SK-N-SH treated with all-trans-retinoic acid at 6 μM for 48 hours (cell line): ENCODE measurements around the gene FOXP3.
A peak's percentile ranks its signal among the peaks of the same experiment; 100 is the strongest.

ENCODE experiments used
- ATAC-seq: fragments of 200-7000 bp; cut with Tn5 transposase; 3 replicates; pipeline ENCODE4 v1.9.1; 2020; ENCODE audit warnings: mild to moderate bottlenecking, moderate library complexity
- BACH2 ChIP-seq: fragments of 250-450 bp; sonication (Bioruptor Pico); IDR thresholded peaks from 2 replicates; pipeline ENCODE4 v1.9.0; 2021; ENCODE audit warnings: mild to moderate bottlenecking, borderline replicate concordance
- CSDC2 ChIP-seq: fragments of 250-450 bp; sonication (Bioruptor Pico); IDR thresholded peaks from 2 replicates; pipeline ENCODE4 v1.5.0; 2020; ENCODE audit warnings: mild to moderate bottlenecking, moderate library complexity
- CSRNP3 ChIP-seq: fragments of 250-450 bp; sonication (Bioruptor Pico); IDR thresholded peaks from 2 replicates; pipeline ENCODE4 v1.5.1; 2021; ENCODE audit warnings: mild to moderate bottlenecking, moderate library complexity
- ESRRG ChIP-seq: fragments of 250-450 bp; sonication (Bioruptor Pico); IDR thresholded peaks from 2 replicates; pipeline ENCODE4 v1.6.1; 2021; ENCODE audit warnings: mild to moderate bottlenecking
- GLIS3 ChIP-seq: fragments of 250-450 bp; sonication (Bioruptor Pico); IDR thresholded peaks from 2 replicates; pipeline ENCODE4 v1.5.0; 2020; ENCODE audit warnings: mild to moderate bottlenecking, moderate library complexity
- ISL1 ChIP-seq: fragments of 250-450 bp; sonication (Bioruptor Pico); IDR thresholded peaks from 2 replicates; pipeline ENCODE4 v2.1.2; 2022; ENCODE audit warnings: mild to moderate bottlenecking, moderate library complexity
- PPARA ChIP-seq: fragments of 250-450 bp; sonication (Bioruptor Pico); IDR thresholded peaks from 2 replicates; pipeline ENCODE4 v1.5.0; 2020; ENCODE audit warnings: mild to moderate bottlenecking, borderline replicate concordance
- RARB ChIP-seq: fragments of 250-450 bp; sonication (Bioruptor Pico); IDR thresholded peaks from 2 replicates; pipeline ENCODE4 v1.8.0; 2021; ENCODE audit warnings: mild to moderate bottlenecking, moderate library complexity
- SNAI2 ChIP-seq: fragments of 250-450 bp; sonication (Bioruptor Pico); IDR thresholded peaks from 2 replicates; pipeline ENCODE4 v1.5.0; 2020; ENCODE audit warnings: mild to moderate bottlenecking, moderate library complexity
- TCF4 ChIP-seq: fragments of 250-450 bp; sonication (Bioruptor Pico); IDR thresholded peaks from 2 replicates; pipeline ENCODE4 v1.8.0; 2021; ENCODE audit warnings: mild to moderate bottlenecking, moderate library complexity, borderline replicate concordance
- TOX ChIP-seq: fragments of 250-450 bp; sonication (Bioruptor Pico); IDR thresholded peaks from 2 replicates; pipeline ENCODE4 v1.8.0; 2021; ENCODE audit warnings: mild to moderate bottlenecking, moderate library complexity, borderline replicate concordance
- TSHZ2 ChIP-seq: fragments of 250-450 bp; sonication (Bioruptor Pico); IDR thresholded peaks from 2 replicates; pipeline ENCODE4 v1.5.0; 2020; ENCODE audit warnings: mild to moderate bottlenecking, moderate library complexity
- ZC3H10 ChIP-seq: fragments of 250-450 bp; sonication (Bioruptor Pico); IDR thresholded peaks from 2 replicates; pipeline ENCODE4 v1.5.1; 2021; ENCODE audit warnings: mild to moderate bottlenecking, moderate library complexity
- ZFP3 ChIP-seq: fragments of 250-450 bp; sonication (Bioruptor Pico); IDR thresholded peaks from 2 replicates; pipeline ENCODE4 v1.5.0; 2020; ENCODE audit warnings: mild to moderate bottlenecking, moderate library complexity
- ZFP30 ChIP-seq: fragments of 450-650 bp; formaldehyde crosslinking; IDR thresholded peaks from 2 replicates; pipeline ENCODE4 v1.5.0; 2022; ENCODE audit warnings: mild to moderate bottlenecking, moderate library complexity
- ZNF565 ChIP-seq: fragments of 450-650 bp; formaldehyde crosslinking; conservative IDR thresholded peaks from 2 replicates; pipeline ENCODE4 v1.5.0; 2020; ENCODE audit warnings: low read depth, mild to moderate bottlenecking, moderate library complexity
- ZNF70 ChIP-seq: fragments of 450-650 bp; formaldehyde crosslinking; IDR thresholded peaks from 2 replicates; pipeline ENCODE4 v1.5.0; 2020; ENCODE audit warnings: mild to moderate bottlenecking, moderate library complexity
- ZNF8 ChIP-seq: fragments of 450-650 bp; formaldehyde crosslinking; IDR thresholded peaks from 2 replicates; pipeline ENCODE4 v1.5.0; 2020; ENCODE audit warnings: mild to moderate bottlenecking, moderate library complexity
- TF ChIP-seq, protein P1 (sequence below): fragments of 250-450 bp; sonication (Bioruptor Pico); IDR thresholded peaks from 2 replicates; pipeline ENCODE4 v1.8.0; 2021; ENCODE audit warnings: low read depth, mild to moderate bottlenecking, moderate library complexity, borderline replicate concordance
- TF ChIP-seq, protein P2 (sequence below): fragments of 250-450 bp; sonication (Bioruptor Pico); IDR thresholded peaks from 2 replicates; pipeline ENCODE4 v1.8.0; 2020; ENCODE audit warnings: mild to moderate bottlenecking, moderate library complexity, borderline replicate concordance

Gene FOXP3

DNA sequence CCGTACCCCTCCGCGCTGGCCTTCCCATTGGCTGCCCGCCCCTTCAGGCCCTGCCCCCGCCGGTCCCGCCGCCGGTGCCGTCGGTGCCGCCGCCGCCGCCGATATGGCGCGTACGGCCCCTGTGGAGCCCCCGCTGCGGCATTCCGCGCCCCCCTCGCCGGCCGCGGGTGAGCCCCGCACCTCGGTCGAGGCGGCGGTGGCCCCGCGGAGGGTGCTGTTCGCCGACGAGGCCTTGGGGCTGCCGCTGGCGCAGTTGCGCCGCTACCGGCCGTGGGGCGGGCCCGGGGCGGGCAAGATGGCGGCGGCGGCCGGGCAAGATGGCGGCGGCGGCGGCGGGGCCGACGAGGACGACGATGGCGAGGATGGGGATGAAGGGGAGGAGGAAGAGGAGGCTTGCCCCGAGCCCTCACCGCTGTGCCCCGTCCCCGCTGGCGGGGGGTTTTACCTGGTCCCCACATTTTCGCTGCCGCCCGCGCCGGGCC lies 5.3 kb upstream of the FOXP3 start, which contains the start of gene PPP1R3F:
TSS of gene PPP1R3F (plus strand) at position 27 of the 482 bp plus-strand sequence. CDS start at position 104, 77 bp downstream.
- ATAC-seq = no peak

GRCh38 chrX:49269010-49269766 lies 4.7 kb upstream of the FOXP3 start:
- peak; percentile 93 for ATAC-seq
- TF ChIP-seq ZNF70 (CRISPR knock-in tag) (no peak), TCF4 (CRISPR knock-in tag) (no peak), ZC3H10 (CRISPR knock-in tag) (no peak), ZNF8 (CRISPR knock-in tag) (no peak), GLIS3 (CRISPR knock-in tag) (no peak), ZFP30 (CRISPR knock-in tag) (no peak), ZNF565 (CRISPR knock-in tag) (no peak), BACH2 (CRISPR knock-in tag) (no peak), SNAI2 (no peak), TOX (CRISPR knock-in tag) (no peak)
- TF ChIP-seq, protein P1, sequence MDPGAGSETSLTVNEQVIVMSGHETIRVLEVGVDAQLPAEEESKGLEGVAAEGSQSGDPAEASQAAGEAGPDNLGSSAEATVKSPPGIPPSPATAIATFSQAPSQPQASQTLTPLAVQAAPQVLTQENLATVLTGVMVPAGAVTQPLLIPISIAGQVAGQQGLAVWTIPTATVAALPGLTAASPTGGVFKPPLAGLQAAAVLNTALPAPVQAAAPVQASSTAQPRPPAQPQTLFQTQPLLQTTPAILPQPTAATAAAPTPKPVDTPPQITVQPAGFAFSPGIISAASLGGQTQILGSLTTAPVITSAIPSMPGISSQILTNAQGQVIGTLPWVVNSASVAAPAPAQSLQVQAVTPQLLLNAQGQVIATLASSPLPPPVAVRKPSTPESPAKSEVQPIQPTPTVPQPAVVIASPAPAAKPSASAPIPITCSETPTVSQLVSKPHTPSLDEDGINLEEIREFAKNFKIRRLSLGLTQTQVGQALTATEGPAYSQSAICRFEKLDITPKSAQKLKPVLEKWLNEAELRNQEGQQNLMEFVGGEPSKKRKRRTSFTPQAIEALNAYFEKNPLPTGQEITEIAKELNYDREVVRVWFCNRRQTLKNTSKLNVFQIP (CRISPR knock-in tag) = no peak
- TF ChIP-seq, protein P2, sequence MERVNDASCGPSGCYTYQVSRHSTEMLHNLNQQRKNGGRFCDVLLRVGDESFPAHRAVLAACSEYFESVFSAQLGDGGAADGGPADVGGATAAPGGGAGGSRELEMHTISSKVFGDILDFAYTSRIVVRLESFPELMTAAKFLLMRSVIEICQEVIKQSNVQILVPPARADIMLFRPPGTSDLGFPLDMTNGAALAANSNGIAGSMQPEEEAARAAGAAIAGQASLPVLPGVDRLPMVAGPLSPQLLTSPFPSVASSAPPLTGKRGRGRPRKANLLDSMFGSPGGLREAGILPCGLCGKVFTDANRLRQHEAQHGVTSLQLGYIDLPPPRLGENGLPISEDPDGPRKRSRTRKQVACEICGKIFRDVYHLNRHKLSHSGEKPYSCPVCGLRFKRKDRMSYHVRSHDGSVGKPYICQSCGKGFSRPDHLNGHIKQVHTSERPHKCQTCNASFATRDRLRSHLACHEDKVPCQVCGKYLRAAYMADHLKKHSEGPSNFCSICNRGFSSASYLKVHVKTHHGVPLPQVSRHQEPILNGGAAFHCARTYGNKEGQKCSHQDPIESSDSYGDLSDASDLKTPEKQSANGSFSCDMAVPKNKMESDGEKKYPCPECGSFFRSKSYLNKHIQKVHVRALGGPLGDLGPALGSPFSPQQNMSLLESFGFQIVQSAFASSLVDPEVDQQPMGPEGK (CRISPR knock-in tag) = no peak

More for the DNA sequence above, 5.3 kb upstream of the FOXP3 start, which contains the start of gene PPP1R3F:
- TF ChIP-seq ZNF70 (CRISPR knock-in tag) (no peak), CSDC2 (no peak), ISL1 (CRISPR knock-in tag) (no peak), TSHZ2 (no peak), PPARA (CRISPR knock-in tag) (no peak), TCF4 (CRISPR knock-in tag) (no peak), CSRNP3 (CRISPR knock-in tag) (no peak), ZFP3 (CRISPR knock-in tag) (no peak), TOX (CRISPR knock-in tag) (no peak), ESRRG (CRISPR knock-in tag) (no peak), ZNF565 (CRISPR knock-in tag) (no peak), RARB (no peak), SNAI2 (no peak)
- TF ChIP-seq, protein P1 (CRISPR knock-in tag) = no peak
- TF ChIP-seq, protein P2 (CRISPR knock-in tag) = no peak
